GM18517 (cell line): ENCODE measurements around the gene CCNT2.
"Not testable (repeated sequence)": the region's sequence is repeated elsewhere in the genome, so short reads cannot be mapped to it uniquely, and the experiment has no call there.

Experiments used
- ATAC-seq: cut with Tn5 transposase; IDR thresholded peaks from one replicate; pipeline ENCODE4 v1.9.1; 2021; ENCODE audit warnings: mild to moderate bottlenecking, moderate library complexity; ENCODE audit not compliant: unreplicated experiment

CCNT2 gene

GRCh38 chr2:134973241-134974138, 54.9 kb downstream of the CCNT2 start:
- peak; percentile 73 for ATAC-seq

GRCh38 chr2:134975281-134976009, 56.8 kb downstream of the CCNT2 start:
- ATAC-seq = no peak

GRCh38 chr2:134976074-134976702, 57.6 kb downstream of the CCNT2 start:
- ATAC-seq = no peak

- not testable (repeated sequence) for ATAC-seq
These were observed 58.5 kb downstream of the CCNT2 start for GRCh38 chr2:134977104-134977503.

- ATAC-seq = no peak
These were observed 60.6 kb downstream of the CCNT2 start for GRCh38 chr2:134979221-134979620.

GRCh38 chr2:134980639-134981038, 62.0 kb downstream of the CCNT2 start:
- no peak for ATAC-seq

GRCh38 chr2:134982603-134983002, 64.0 kb downstream of the CCNT2 start:
- ATAC-seq = no peak

- no peak for ATAC-seq
These were observed 66.4 kb downstream of the CCNT2 start for GRCh38 chr2:134985061-134985460.

GRCh38 chr2:134988994-134989605, 70.5 kb downstream of the CCNT2 start:
- no peak for ATAC-seq

GRCh38 chr2:134999521-134999920, 80.9 kb downstream of the CCNT2 start:
- no peak for ATAC-seq

GRCh38 chr2:135002836-135003235, 84.2 kb downstream of the CCNT2 start:
- no peak for ATAC-seq

GRCh38 chr2:135004005-135004746, 85.6 kb downstream of the CCNT2 start:
- peak; percentile 77 for ATAC-seq

GRCh38 chr2:135005753-135006152, 87.1 kb downstream of the CCNT2 start:
- ATAC-seq = no peak
